Gastrocnemius medialis (tissue), 4 donors: ENCODE results near the gene UBE3B. TPM values are rescaled to one million over a fixed set of nuclear protein-coding genes. Genes with fewer than 3 reads are reported as not detected.
"Not testable (repeated sequence)": the region's sequence is repeated elsewhere in the genome, so short reads cannot be mapped to it uniquely, and the experiment has no call there.

ENCODE experiments used
- ATAC-seq, 2 donors: fragments of 150-250 bp; one replicate each; pipeline ENCODE4 v1.9.1; 2016
- DNase-seq, 2 donors: peaks; one replicate each; pipeline ENCODE4 v3.0.0-alpha.2; 2019
- H3K27ac ChIP-seq, 4 donors: fragments of 200-600 bp; sonication (generic); 1 replicate in 1 of 4; 2 replicates in 3 of 4; pipeline ENCODE4 v1.5.1; 2016 to 2018; ENCODE audit warnings: mild to moderate bottlenecking in 2 of 4, moderate library complexity in 1 of 4
- H3K27me3 ChIP-seq, 3 donors: fragments of 200-600 bp; sonication (generic) in 2 of 3; 1 replicate in 1 of 3; 2 replicates in 2 of 3; pipeline versions ENCODE4 v1.5.1 to v1.6.0; 2016 to 2019; ENCODE audit warnings: mild to moderate bottlenecking in 1 of 3, moderate library complexity in 1 of 3
- H3K36me3 ChIP-seq, 2 donors: fragments of 200-600 bp; sonication (generic) in 1 of 2; one replicate each; pipeline ENCODE4 v1.5.1; 2017 to 2018
- H3K4me1 ChIP-seq, 2 donors: fragments of 200-600 bp; sonication (generic) in 1 of 2; one replicate each; pipeline ENCODE4 v1.5.1; 2016 to 2017; ENCODE audit warnings: mild to moderate bottlenecking in 2 of 2
- H3K4me3 ChIP-seq, 4 donors: fragments of 200-600 bp; sonication (generic) in 3 of 4; 1 replicate in 1 of 4; 2 replicates in 3 of 4; pipeline ENCODE4 v1.5.1; 2016 to 2019; ENCODE audit warnings: mild to moderate bottlenecking in 2 of 4
- H3K9me3 ChIP-seq, 3 donors: fragments of 200-600 bp; sonication (generic) in 2 of 3; 1 replicate in 1 of 3; 2 replicates in 2 of 3; pipeline ENCODE4 v1.5.1; 2016 to 2019
- CTCF ChIP-seq, 5 experiments: fragments of 450-650 bp in 3 of 5; fragments of 200-600 bp in 2 of 5; sonication (generic) in 2 of 5; IDR thresholded peaks in 4 of 5; conservative IDR thresholded peaks in 1 of 5; 1 replicate in 4 of 5; 2 replicates in 1 of 5; pipeline ENCODE4 v1.5.1; 2016 to 2019; ENCODE audit warnings: antibody characterized with exemption in 5 of 5, mild to moderate bottlenecking in 3 of 5, moderate library complexity in 3 of 5
- POLR2A ChIP-seq, 2 donors: fragments of 450-650 bp; IDR thresholded peaks; one replicate each; pipeline ENCODE4 v1.6.1; 2017; ENCODE audit warnings: antibody characterized with exemption in 2 of 2, mild to moderate bottlenecking in 2 of 2, moderate library complexity in 2 of 2
- in situ Hi-C, 4 donors: fragments of 200-750 bp; cut with MboI; loops; one replicate each; pipeline versions ENCODE4 v1.15.0 to v1.8.0; 2017; ENCODE audit warnings: low sequenced_read_pairs in 4 of 4
- intact Hi-C: fragments of 100-400 bp; cut with DNase I; formaldehyde crosslinking; loops from one replicate; pipeline ENCODE4 v1.15.1; 2023; ENCODE audit warnings: low total_unique reads
- total RNA-seq, 4 donors: library from RNA; depleted of rRNA; stranded (reverse); fragments of >200 nt; gene quantifications; one replicate each; pipeline versions ENCODE4 v1.1.0 to v1.2.3, GENCODE V29; 2016

The UBE3B gene
- total RNA-seq, 4 donors from 2014 or later = 44.8 to 58.2 (median 55.9) TPM

GRCh38 chr12:109435428-109436187 is 41.8 kb upstream of the UBE3B start:
- Histone ChIP-seq H3K4me3 (no peak overlapping the region), H3K27me3 (no peaks in the 10 kb centered on the region), H3K36me3 (no peaks in the 10 kb centered on the region), H3K9me3 (no peaks in the 10 kb centered on the region), H3K4me1 (peaks cover 0 to 14% of the 10 kb centered on the region in 2 donors), H3K27ac (no peak overlapping the region)
- DNase-seq = no peak
- intact Hi-C loops (no loop called here), in situ Hi-C loops (no loop called here)
- ATAC-seq = no peak
- TF ChIP-seq POLR2A (IDR thresholded peaks at IDR 0.05) (no peak), CTCF (IDR thresholded peaks at IDR 0.05 in 4 of 5, conservative IDR thresholded peaks at IDR 0.05 in 1 of 5) (no peak)

- Histone ChIP-seq H3K27me3 (no peaks in the 10 kb centered on the region), H3K9me3 (no peaks in the 10 kb centered on the region), H3K4me3 (no peak overlapping the region), H3K27ac (no peak overlapping the region), H3K36me3 (no peaks in the 10 kb centered on the region), H3K4me1 (peaks cover 0 to 14% of the 10 kb centered on the region in 2 donors)
- DNase-seq = no peak
- intact Hi-C loops = no loop called here
- in situ Hi-C loops = no loop called here
- TF ChIP-seq CTCF (IDR thresholded peaks at IDR 0.05 in 4 of 5, conservative IDR thresholded peaks at IDR 0.05 in 1 of 5) (no peak), POLR2A (IDR thresholded peaks at IDR 0.05) (no peak)
- ATAC-seq = no peak
Measured at GRCh38 chr12:109436188-109436560, 41.3 kb upstream of the UBE3B start.

DNA sequence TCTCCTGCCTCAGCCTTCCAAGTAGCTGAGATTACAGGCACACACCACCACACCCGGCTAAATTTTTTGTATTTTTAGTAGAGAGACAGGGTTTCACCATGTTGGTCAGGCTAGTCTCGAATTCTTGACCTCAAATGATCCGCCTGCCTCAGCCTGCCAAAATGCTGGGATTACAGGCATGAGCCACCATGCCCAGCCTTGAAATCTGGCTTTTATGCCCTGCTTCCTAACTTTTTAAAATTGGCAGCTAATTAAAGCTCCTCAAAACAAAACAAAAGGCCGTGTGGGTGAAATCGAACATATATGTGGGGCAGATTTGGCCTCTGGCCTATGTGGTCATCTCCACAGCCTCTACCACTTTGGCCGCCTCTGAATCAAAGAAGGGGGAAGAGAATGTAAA is 38.3 kb upstream of the UBE3B start:
- ATAC-seq (no peak), DNase-seq (no peak)
- Histone ChIP-seq H3K4me3 (no peak overlapping the region), H3K4me1 (no peaks in the 10 kb centered on the region), H3K27me3 (no peaks in the 10 kb centered on the region), H3K36me3 (no peaks in the 10 kb centered on the region), H3K27ac (no peak overlapping the region), H3K9me3 (no peaks in the 10 kb centered on the region)
- in situ Hi-C loops (no loop called here), intact Hi-C loops (no loop called here)
- TF ChIP-seq CTCF (IDR thresholded peaks at IDR 0.05 in 4 of 5, conservative IDR thresholded peaks at IDR 0.05 in 1 of 5) = no peak
- no peak for TF ChIP-seq POLR2A (IDR thresholded peaks at IDR 0.05)

GRCh38 chr12:109439951-109440350 is 37.5 kb upstream of the UBE3B start:
- in situ Hi-C loops, H3K27ac ChIP-seq, H3K4me3 ChIP-seq, DNase-seq, H3K36me3 ChIP-seq, H3K4me1 ChIP-seq, ATAC-seq, intact Hi-C loops, H3K27me3 ChIP-seq, H3K9me3 ChIP-seq: not testable (repeated sequence)

GRCh38 chr12:109440851-109441490 is 36.5 kb upstream of the UBE3B start:
- H3K27me3 ChIP-seq = no peaks in the 10 kb centered on the region
- peaks cover 0 to 2% of the 10 kb centered on the region in 2 donors for H3K36me3 ChIP-seq
- in situ Hi-C loops = no loop called here
- H3K4me3 ChIP-seq = no peak overlapping the region
- no peak overlapping the region for H3K27ac ChIP-seq
- intact Hi-C loops = no loop called here
- no peaks in the 10 kb centered on the region for H3K9me3 ChIP-seq
- ATAC-seq (no peak), DNase-seq (no peak)
- TF ChIP-seq CTCF (IDR thresholded peaks at IDR 0.05 in 4 of 5, conservative IDR thresholded peaks at IDR 0.05 in 1 of 5) = no peak
- no peaks in the 10 kb centered on the region for H3K4me1 ChIP-seq
